GM18907 (cell line): ENCODE results near the gene GMDS.

ENCODE experiments used
- ATAC-seq: cut with Tn5 transposase; IDR thresholded peaks from one replicate; pipeline ENCODE4 v1.9.1; 2021; ENCODE audit warnings: mild to moderate bottlenecking, moderate library complexity; ENCODE audit not compliant: unreplicated experiment

GMDS gene

GRCh38 chr6:2242311-2242710 lies 3.1 kb downstream of the GMDS start:
- ATAC-seq: no peak

- no peak for ATAC-seq
These were observed 4.4 kb downstream of the GMDS start for GRCh38 chr6:2240961-2241360.

- ATAC-seq: no peak
These were observed 8.4 kb downstream of the GMDS start for GRCh38 chr6:2237001-2237400.

- no peak for ATAC-seq
These were observed 9.5 kb downstream of the GMDS start for GRCh38 chr6:2235777-2236495.

GRCh38 chr6:2232445-2232844 lies 13.0 kb downstream of the GMDS start:
- ATAC-seq: no peak

- no peak for ATAC-seq
These were observed 14.0 kb downstream of the GMDS start for GRCh38 chr6:2231438-2231837.

GRCh38 chr6:2230659-2231277 lies 14.6 kb downstream of the GMDS start:
- peak; percentile 45 for ATAC-seq

- ATAC-seq: no peak
These were observed 15.7 kb downstream of the GMDS start for GRCh38 chr6:2229742-2230141.

- no peak for ATAC-seq
These were observed 16.4 kb downstream of the GMDS start for GRCh38 chr6:2229039-2229438.

- no peak for ATAC-seq
These were observed 17.0 kb downstream of the GMDS start for GRCh38 chr6:2228392-2228791.

GRCh38 chr6:2226775-2227174 lies 18.6 kb downstream of the GMDS start:
- no peak for ATAC-seq

GRCh38 chr6:2225422-2226392 lies 19.7 kb downstream of the GMDS start:
- no peak for ATAC-seq

GRCh38 chr6:2224847-2225382 lies 20.5 kb downstream of the GMDS start:
- ATAC-seq: no peak

GRCh38 chr6:2222275-2222842 lies 23.0 kb downstream of the GMDS start:
- ATAC-seq: no peak

GRCh38 chr6:2221726-2222274 lies 23.6 kb downstream of the GMDS start:
- ATAC-seq: no peak

GRCh38 chr6:2220154-2220553 lies 25.3 kb downstream of the GMDS start:
- no peak for ATAC-seq

GRCh38 chr6:2218866-2219265 lies 26.5 kb downstream of the GMDS start:
- no peak for ATAC-seq

- no peak for ATAC-seq
These were observed 28.5 kb downstream of the GMDS start for GRCh38 chr6:2216794-2217383.

GRCh38 chr6:2215342-2215741 lies 30.1 kb downstream of the GMDS start:
- no peak for ATAC-seq

- ATAC-seq: no peak
These were observed 32.3 kb downstream of the GMDS start for GRCh38 chr6:2213086-2213485.
